Measurements from ENCODE around the gene PTPRT.

DNA sequence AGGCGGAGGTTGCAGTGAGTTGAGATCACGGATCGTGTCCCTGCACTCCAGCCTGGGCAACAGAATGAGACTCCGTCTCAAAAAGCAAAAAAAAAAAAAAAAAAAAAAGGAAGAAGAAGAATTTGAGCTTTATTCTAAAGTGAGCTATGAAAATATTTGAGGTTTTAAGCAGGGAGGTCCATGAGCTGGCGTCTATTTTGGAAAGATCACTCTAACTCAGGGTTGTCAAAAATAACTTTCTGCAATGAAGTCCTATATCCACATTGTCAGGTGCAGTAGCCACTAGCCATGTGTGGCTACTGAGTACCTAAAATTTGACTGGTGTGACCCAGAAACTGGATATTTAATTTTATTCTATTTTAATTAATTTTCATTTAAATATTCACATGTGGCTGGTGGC is 217.1 kb downstream of the PTPRT start:
- TF ChIP-seq, protein P1, sequence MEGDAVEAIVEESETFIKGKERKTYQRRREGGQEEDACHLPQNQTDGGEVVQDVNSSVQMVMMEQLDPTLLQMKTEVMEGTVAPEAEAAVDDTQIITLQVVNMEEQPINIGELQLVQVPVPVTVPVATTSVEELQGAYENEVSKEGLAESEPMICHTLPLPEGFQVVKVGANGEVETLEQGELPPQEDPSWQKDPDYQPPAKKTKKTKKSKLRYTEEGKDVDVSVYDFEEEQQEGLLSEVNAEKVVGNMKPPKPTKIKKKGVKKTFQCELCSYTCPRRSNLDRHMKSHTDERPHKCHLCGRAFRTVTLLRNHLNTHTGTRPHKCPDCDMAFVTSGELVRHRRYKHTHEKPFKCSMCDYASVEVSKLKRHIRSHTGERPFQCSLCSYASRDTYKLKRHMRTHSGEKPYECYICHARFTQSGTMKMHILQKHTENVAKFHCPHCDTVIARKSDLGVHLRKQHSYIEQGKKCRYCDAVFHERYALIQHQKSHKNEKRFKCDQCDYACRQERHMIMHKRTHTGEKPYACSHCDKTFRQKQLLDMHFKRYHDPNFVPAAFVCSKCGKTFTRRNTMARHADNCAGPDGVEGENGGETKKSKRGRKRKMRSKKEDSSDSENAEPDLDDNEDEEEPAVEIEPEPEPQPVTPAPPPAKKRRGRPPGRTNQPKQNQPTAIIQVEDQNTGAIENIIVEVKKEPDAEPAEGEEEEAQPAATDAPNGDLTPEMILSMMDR (IDR thresholded peaks at IDR 0.05), result no peak
- TF ChIP-seq POLR2A (IDR thresholded peaks at IDR 0.05), result no peak
